ENCODE results near the gene SATB2.

SATB2 gene

GRCh38 chr2:199325881-199326280, 131.9 kb downstream of the SATB2 start:
- DNase-seq (ENCODE audit: low read depth in 3 of 3) = no peak

DNA sequence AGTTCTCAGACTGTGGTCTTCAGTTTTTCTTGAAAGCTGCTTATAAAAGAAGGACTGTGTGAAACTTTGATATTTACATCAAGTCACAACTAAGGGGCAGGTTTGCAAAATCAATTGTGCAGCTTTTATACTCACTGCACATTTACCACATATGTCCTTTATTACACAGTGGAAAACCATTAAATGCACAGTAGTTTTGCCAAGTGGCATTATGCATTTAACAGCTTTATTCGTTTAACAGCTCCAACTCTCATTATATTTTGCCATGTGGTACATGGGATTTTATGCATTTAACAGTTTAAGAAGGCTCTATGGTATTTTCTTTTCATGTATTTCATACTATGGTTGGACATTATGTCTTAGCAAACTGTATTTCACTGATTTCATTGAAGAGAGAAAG, 135.6 kb downstream of the SATB2 start:
- DNase-seq (ENCODE audit: low read depth in 3 of 3) = no peak

DNA sequence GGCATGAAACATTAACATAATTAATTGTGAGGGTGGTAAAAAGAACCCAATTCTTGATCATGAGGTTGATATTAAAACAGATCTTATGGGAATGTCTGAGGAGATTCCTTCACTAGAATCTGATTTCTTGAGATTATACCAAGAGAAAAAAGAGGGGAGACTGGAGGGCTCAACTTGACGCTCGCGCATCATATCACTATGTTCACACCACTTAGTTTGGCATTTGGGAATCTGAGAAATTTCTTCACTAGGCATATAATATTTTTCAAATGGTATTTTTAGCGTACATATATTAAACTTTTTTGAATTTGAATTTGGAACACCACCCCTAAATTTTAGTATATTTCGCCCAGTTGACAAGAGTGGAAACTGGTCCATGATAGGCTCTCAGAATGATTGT, 140.1 kb downstream of the SATB2 start:
- DNase-seq (ENCODE audit: low read depth in 3 of 3) = no peak

DNA sequence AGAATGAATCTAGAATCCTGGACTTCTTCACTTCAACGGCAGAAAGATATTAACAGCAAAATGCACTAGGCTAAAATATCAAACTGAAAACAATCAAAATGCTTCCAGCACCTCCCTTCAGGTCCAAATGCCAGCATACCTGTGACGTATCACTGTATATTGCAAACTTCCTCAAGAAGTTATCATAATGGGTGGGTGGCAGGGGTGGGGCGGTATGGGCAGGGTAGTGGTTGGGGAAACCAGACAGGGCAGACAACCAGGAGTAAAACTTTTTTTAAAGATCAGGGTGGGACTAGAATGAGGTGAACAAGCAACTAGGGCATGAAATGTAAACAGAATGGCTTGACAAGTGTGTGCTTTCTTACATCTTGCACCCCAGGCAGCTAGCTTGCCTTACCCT, 140.9 kb downstream of the SATB2 start:
- DNase-seq (ENCODE audit: low read depth in 3 of 3) = no peak

DNA sequence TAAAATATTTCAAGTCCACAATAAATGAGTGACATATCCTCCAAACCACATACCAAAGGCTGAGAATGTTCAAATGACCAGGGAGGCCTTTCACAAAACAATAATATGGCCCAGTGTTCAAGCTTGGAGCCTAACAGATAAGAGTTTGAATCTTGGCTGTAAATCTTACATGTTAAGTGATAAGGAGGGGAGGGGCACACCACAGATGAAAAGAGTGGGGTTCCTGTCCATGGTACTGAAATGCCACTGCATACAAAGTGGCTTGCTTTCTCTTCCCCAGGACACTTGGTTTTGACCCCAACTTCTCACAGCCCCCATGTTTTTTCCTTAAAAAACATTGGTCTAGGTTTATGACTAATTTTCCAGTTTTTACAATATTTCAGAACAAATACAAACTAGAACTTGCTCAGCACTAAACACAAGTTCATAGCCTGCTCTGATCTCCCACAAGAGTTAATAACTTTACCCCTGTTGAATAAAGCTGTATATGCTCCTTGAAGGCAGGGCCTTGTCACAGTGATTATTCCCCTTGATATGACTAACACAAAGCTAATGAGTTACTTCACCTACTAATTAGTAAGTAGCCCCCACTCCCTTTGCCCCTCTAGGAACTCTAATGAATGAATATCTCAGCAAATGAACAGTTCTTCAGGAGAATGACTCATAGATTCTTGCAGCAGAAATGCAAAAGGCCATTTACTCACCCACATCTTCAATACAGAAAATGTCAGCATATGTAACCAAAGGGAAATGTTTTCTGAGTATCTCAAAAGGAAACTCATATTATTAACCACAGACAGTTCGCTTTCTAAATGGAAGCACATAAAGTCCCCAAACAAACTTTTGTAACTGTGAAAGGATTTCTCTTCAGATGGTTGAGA, 142.2 kb downstream of the SATB2 start:
- DNase-seq (ENCODE audit: low read depth in 3 of 3) = no peak

DNA sequence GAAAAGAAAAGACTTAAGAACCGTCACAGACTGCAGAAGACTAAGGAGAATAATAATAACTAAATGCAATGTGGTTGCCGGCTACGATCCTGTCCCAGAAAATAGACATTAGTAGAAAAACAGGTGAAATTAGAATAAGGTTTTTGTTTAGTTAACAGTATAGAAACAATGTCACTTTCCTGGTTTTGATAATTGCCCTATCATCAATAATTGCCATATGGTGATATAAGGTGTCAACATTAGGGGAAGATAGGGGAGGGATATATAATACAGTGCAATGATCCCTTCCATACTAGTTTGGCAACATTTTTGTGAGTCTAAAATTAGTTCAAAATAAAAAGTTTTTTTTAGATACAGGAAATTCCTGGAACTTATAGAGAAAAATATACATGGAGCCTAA, 144.8 kb downstream of the SATB2 start:
- DNase-seq (ENCODE audit: low read depth in 3 of 3) = no peak

- DNase-seq (ENCODE audit: low read depth in 3 of 3) = no peak
Observed at GRCh38 chr2:199310771-199311585, 146.8 kb downstream of the SATB2 start.

GRCh38 chr2:199309973-199310372, 147.8 kb downstream of the SATB2 start:
- no peak for DNase-seq (ENCODE audit: low read depth in 3 of 3)

- DNase-seq (ENCODE audit: low read depth in 3 of 3) = no peak
Observed at GRCh38 chr2:199309411-199309810, 148.3 kb downstream of the SATB2 start.

GRCh38 chr2:199308567-199308966, 149.2 kb downstream of the SATB2 start:
- no peak for DNase-seq (ENCODE audit: low read depth in 3 of 3)

GRCh38 chr2:199307461-199307860, 150.3 kb downstream of the SATB2 start:
- no peak for DNase-seq (ENCODE audit: low read depth in 3 of 3)

GRCh38 chr2:199306116-199306515, 151.6 kb downstream of the SATB2 start:
- no peak for DNase-seq (ENCODE audit: low read depth in 3 of 3)

- DNase-seq (ENCODE audit: low read depth in 3 of 3) = no peak
Observed at GRCh38 chr2:199303728-199304177, 154.0 kb downstream of the SATB2 start.

GRCh38 chr2:199302851-199303250, 154.9 kb downstream of the SATB2 start:
- DNase-seq (ENCODE audit: low read depth in 3 of 3) = no peak

DNA sequence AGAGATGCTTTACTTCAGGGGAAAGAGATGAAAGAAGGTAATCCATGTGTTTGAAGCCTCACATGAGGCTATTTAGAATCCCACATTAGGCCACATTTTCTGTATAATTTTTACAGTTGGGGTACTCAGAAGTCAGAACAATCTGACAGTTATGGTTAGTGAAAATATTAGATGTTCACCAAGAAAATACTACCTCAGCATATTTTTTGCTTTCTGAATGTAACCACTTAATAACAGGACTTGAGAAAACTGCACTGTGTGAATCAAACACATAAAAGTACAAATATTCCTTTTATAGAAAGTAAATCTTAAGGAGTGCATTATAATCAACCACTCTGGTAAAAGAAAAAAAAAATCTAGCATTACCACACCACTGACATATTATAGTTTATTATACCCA, 169.3 kb downstream of the SATB2 start:
- no peak for DNase-seq (ENCODE audit: low read depth in 3 of 3)

DNA sequence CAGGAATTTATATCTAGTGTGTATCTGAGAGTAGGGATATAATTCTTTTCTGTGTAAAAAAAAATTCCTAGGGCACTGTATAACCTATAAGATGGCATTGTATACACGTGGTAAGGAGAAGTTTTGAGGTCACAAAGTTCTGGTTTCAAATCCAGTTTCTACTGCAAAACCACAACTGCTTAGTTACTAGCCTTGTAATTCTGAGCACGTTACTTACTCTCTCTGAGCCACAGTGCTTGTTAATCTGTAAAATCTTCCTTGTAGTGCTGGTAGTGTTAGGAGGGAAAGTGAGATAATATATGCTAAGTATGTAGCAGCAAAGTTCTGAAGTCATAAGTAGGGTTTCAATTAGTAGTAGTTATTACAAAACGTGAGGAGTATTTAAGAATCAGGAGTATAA, 175.4 kb downstream of the SATB2 start:
- DNase-seq (ENCODE audit: low read depth in 3 of 3) = no peak

- DNase-seq (ENCODE audit: low read depth in 3 of 3) = no peak
Observed at GRCh38 chr2:199279146-199279545, 178.6 kb downstream of the SATB2 start.

DNA sequence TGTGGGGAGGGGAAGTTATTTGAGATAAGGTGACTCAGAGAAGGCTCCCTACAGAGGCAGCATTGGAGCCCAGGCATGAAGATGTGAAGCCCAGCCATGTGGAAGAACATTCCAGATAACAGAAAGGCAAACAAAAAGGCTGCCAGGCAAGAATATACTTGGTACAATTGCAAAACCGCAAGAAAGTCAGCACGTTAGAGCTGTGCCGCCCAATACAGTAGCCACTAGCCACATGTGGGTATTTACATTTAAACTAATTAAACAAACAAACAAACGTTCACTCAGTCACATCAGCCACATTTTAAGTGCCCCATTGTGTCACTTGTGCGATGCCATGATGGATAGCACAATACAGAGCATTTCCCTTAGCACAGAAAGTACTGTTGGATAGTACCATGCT, 179.6 kb downstream of the SATB2 start:
- no peak for DNase-seq (ENCODE audit: low read depth in 3 of 3)

GRCh38 chr2:199273042-199273511, 184.7 kb downstream of the SATB2 start:
- no peak for DNase-seq (ENCODE audit: low read depth in 3 of 3)

- no peak for DNase-seq (ENCODE audit: low read depth in 3 of 3)
Observed at GRCh38 chr2:199261936-199262335, 195.8 kb downstream of the SATB2 start.

DNA sequence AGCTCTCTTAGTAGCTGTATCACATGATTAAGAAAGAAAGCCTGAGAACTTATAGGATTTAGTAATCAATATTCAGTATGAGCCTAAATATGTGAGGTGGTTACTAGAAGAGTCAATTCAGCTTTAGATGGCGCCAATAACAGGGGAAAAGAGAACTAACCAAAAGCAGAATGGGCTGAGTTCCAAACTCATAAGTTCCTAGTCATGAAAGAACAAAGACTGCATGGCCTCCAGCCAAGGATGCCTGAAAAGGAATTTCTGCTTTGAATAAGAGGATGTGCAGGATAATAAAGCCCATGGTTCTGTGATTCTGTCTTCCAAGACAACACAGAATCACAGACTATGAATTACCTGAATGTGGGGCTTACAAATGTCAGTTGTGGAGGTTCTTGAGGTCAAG, 196.5 kb downstream of the SATB2 start:
- no peak for DNase-seq (ENCODE audit: low read depth in 3 of 3)

- DNase-seq (ENCODE audit: low read depth in 3 of 3) = no peak
Observed at GRCh38 chr2:199259671-199260070, 198.1 kb downstream of the SATB2 start.

GRCh38 chr2:199258291-199258690, 199.4 kb downstream of the SATB2 start:
- DNase-seq (ENCODE audit: low read depth in 3 of 3) = no peak
